DMS79 (cell line): ENCODE measurements around the gene MTRR.

ENCODE experiments used
- DNase-seq: peaks from one replicate; lab custom pipeline; 2025; lab: John Stamatoyannopoulos, UW

MTRR gene

DNA sequence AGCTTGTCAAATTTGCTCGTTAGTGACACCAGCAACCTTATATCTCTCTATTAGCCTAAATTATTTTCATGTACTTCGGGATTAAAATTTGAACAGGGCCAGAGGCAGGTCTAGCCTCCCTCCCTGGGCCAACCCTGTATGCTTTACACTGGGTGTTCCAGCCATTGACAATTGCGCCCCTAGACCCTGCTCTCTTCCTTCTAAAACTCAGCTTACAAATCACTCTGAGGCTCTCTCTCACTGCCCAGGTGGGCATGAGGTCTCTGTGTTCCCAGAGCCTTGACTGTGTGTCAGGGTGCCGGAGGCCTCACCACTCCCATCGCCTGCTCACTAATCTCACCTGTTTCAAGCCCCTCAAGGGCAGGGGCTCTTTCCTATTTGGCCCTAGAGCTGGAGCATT, 11.6 kb upstream of the MTRR start:
- DNase-seq, result no peak

DNA sequence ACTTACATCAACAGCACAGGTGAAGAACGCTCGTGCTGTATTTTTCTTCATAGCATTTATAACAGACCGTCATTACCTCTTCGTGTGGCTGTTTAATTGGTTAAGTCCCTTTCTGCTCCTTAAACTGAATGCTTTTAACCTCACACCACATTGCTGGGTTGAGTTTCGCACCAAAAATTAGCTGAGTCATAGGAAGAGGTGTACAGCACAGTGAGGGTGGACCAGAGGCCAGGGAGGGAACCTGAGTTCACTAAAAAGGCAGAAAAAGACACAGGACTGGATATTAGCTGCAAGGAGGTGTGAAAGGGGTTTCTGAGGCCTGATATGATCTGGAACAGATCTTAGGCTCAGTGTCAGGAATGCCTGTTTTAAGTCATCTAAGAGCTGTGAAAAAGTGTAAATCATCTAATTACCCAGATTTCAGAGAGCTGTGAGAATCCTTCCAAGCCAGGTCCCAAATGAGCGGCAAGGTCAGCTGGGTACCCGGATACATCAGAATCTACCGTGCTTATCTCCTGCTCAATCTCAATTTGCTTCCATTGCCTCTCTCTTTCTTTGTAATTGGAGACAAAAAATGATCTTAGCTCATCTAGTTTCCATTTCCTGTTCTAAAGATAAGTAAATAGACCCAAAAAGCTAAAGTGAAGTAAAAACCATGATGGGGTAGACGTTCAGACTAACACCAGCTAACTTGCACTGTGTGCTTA, 10.9 kb upstream of the MTRR start:
- no peak for DNase-seq

DNA sequence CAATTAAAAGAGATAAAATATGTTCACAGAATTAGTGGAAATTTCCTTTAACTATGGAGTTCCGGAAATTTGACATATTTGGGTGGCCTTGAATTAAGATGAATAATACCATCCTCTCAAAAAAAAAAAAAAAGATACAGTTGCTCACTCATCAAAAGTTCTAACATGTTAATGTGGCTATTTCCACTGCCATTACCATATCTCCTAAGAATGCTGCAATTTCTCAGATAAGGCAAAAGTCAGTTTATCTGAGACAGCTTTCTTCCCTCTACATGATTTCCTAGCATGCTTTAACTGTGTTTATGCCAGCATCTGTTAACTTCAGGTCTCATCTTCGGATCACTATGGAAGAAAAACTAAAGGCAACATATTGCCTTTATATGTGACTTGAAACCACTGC, 2.8 kb upstream of the MTRR start:
- no peak for DNase-seq

DNA sequence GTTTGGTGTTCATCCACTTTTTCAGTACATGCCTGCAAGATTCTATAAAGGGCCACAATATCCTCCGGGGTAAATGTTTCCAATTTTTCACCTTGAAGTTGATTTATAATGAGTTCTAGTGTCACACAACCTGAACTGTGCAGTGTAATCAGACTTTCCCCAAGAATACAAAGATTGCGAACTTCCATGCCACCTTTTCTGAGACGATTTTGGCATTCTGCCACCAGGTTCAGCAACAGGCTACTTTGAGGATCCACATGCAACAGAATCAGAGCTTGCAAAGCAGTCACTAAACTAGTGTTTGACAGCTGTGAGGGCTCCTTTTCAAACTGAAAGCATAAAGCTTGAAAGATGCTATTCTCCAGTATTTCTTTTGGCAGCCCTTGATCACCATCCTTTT, 1.7 kb upstream of the MTRR start:
- DNase-seq, result no peak

DNA sequence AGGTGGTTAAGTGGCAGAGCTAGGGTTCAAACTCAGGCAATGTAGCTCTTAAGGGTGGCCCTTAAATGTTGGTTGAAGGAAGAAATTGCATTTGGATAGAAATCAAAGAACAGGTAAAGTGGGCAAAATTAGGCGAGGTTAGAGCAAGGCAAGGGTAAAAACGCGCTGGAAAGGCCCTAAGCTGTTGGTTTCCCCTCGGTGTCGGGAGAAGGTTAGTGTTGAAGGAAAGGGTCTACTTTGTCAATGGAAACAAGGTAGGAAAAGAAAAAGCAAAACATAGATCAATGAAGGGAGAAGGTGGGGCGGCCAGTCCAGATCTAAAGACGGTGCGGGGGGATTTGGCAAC, 548 bp upstream of the MTRR start:
- DNase-seq, result no peak

DNA sequence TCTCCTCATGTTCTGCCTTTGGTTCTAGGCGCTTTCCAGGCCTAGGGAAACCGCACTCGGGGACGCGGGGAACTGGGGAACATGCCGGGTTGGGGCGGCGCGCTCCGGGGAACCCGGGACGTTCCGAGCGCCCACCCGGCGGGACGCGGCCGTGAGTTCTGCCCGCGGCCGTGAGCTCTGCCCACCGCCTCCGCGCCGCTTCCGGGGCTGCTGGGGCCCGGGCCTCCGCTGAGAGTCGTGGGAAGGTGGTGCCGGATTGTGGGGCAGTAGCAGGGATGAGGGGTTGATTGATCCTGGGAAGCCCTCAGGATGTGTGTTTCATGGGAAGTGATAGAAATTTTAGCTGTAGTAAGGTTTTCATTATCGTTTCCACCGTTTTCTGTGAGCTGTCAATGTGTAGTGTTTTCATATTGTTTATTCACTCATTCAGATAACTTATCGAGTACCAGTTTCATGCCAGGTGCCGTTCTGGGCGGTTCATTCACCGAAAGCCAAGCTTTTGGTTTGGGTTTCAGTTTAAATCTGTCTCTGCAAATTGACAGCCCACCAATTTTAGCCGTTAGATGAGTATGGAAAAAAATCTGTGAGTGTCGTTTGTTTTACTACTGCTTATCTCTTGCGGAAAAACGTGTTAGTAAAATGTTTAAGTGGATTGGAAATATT, 657 bp downstream of the MTRR start:
- DNase-seq, result no peak

DNA sequence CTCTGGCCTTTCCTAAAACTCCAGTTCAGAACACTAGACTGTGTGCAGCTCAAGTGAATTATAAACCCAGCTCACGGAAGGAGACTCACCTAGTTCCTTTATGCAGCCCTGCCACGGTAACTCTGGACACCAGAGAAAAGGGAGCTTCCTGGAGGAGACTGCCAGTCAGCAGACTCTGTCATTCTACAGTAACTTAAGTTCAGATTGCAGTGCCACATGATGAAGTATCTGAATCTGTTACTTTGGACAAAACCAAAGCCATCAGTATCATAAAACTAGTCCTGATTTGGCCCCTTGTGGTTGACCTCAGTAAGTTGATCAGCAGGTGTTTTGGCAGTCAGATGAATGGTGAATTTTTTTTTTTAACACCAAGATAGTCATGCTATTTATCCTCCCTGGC, 2.7 kb downstream of the MTRR start:
- DNase-seq, result no peak

DNA sequence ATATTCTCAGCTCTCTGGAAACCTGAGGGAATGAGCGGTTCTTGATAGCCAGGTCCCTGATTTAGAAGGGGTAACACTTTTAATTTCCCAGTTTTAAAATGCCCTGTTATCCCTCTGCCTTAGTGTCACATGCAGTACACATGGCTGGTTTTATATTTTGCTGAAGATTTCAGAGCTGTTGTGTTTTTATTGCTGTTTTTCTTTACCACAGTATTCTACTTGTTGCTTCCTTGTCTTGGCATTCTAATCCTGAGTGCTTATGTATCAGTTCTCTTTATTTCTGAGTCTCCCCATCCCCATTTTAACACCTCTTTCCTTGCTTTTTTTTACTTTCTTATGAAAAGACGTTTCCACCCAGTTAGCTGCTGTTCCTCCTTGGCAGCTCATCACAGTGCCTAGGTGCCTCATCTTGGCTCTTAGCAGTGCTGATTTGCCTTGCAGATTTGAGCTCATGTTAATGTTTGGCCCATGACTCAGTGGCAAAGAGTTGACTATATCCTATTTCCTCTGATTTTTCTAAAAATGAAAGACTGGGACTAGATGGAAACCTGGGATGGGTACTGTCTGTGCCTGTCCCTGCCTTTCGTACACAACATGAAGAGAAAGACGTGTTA, 3.7 kb downstream of the MTRR start:
- DNase-seq, result no peak

DNA sequence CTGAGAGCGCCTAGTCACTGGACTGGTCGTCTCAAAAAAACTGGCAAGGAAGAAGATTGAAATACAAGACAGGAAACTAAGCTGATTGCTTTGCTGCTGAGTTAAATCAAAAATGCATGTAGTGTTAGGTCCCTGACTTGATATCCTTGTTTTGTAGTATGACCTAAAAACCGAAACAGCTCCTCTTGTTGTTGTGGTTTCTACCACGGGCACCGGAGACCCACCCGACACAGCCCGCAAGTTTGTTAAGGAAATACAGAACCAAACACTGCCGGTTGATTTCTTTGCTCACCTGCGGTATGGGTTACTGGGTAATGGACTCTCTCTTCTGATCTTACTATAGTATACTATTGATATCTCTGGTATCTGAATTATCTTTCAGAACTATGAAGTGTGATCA, 4.3 kb downstream of the MTRR start:
- DNase-seq, result no peak

DNA sequence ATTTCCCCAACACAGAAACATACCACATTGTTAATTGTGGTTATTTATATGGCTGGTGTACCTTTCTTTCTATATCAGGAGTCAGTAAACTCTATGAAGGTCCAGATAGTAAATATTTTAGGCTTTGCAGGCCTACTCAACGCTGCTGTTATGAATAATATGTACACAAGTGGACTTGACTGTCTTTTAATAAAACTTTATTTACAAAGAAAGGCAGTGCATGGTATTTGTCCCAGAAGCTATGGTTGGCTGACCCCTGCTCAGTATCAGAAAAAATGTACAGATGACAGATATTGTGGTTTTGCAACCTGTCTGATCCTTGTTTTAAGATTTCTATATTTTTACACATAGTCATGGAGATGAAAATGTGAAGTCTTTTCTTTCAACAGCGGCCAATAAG, 5.7 kb downstream of the MTRR start:
- DNase-seq, result no peak

DNA sequence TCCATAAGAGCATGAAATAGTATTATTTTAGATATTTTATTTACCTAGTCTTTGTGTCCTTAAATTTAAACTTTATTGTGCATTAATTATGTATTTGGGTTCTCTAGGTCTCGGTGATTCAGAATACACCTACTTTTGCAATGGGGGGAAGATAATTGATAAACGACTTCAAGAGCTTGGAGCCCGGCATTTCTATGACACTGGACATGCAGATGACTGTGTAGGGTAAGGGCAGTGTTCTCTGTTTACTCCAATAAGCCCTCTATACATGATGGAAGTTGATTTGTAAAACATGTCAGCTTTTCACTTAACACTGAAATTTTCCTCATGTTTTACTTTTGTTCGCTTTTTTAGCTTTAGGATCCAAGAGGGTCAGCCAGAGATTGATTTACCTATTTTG, 6.2 kb downstream of the MTRR start:
- DNase-seq, result no peak

DNA sequence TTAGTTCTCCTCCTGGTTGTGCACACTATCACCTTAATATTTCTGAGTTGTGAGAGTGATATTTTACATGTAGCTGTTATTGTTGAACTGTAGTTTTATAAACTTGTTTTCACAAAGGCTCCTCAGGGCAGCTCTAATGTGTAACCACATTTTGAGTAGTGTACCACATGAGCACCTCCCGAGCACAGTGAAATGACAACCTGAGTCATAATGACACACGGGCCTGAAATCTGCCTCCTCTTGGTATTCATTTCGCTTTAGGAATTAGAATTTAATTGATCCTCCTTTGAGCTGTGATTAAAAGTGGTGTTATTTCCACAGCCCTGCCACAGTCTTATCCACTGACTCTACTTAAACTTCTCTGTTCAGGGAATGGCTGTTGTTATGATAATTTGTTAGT, 7.9 kb downstream of the MTRR start:
- DNase-seq, result no peak

DNA sequence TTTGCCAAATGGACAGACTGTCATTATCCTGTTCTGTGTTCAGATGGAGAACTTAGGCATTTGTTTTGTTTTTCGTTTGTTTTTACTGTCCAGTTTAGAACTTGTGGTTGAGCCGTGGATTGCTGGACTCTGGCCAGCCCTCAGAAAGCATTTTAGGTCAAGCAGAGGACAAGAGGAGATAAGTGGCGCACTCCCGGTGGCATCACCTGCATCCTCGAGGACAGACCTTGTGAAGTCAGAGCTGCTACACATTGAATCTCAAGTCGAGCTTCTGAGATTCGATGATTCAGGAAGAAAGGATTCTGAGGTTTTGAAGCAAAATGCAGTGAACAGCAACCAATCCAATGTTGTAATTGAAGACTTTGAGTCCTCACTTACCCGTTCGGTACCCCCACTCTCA, 8.9 kb downstream of the MTRR start:
- DNase-seq, result peak; percentile 15

DNA sequence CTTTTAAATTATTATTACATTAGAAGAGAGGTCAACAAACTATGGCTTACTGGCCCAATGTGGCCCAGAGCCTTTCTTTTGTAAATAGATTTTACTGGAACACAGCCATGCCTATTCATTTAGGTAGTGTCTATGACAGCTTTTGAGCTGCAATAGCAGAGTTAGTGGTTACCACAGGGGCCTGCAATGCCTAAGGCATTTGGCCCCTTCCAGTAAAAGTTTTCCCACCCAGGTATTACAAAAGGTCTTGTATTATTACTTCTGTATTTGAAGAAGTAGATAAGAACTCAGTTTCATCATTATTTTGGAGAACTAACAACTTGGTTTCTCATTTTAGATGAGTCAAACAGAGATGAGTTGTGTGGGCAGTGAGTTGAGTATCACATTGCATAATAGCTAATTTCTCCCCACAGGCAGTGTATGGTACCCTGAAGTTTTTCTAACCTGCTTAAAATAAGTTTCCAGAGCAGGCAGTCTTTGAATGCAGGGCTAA, 9.5 kb downstream of the MTRR start:
- DNase-seq, result no peak

DNA sequence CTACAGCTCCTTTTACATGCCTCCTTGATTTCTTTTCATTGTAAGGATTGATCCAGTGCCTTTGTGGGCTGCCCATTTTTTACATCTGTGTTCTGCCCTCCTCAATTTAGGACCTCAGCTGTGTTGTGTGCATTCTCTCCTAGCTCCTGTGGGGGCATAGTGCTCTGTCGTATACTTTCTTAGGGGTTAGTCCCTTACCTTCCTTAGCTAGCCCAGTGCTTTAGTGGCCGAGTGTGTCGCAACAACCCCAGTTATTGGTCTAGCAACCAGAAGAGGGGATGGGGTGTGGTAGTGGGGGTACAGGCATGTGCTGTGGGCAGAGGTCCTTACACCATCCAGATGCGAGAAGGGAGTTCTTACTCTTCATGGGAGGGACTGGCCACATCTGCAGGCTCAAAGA, 12.1 kb downstream of the MTRR start:
- DNase-seq, result no peak

DNA sequence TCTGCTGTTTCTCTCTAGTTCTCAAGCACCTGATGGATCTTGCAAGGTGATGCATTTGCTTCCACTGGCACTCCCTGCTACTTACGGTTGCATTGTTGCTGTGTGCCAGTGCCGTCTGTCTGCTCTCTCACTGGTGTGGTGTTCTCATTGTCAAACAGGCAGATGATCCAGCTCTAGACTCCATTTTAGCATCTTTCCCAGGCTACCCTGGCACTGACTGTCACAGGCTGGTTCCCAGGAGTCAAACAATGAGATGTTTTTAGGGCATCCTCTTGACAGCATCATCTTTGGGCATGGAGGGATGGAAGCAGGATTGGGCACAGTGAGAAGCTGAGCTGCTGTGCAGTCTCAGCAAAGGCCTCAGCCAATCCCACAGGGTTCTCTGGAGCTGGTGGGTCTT, 12.9 kb downstream of the MTRR start:
- DNase-seq, result no peak

DNA sequence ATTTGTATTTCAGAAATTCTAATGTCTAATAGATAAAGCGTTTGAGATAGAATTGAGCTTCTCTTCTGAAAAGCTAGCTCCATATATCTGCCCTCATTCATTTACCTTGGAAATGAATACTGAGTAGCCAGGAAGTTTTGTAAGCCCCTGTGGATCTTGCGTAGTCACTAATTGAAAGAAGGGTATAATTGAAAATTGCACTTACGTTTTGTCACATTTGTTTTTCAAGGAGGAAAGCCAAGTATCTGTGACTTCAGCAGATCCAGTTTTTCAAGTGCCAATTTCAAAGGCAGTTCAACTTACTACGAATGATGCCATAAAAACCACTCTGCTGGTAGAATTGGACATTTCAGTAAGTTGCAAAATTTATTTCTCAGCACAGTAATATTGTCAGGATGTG, 14.0 kb downstream of the MTRR start:
- DNase-seq, result peak; percentile 80

DNA sequence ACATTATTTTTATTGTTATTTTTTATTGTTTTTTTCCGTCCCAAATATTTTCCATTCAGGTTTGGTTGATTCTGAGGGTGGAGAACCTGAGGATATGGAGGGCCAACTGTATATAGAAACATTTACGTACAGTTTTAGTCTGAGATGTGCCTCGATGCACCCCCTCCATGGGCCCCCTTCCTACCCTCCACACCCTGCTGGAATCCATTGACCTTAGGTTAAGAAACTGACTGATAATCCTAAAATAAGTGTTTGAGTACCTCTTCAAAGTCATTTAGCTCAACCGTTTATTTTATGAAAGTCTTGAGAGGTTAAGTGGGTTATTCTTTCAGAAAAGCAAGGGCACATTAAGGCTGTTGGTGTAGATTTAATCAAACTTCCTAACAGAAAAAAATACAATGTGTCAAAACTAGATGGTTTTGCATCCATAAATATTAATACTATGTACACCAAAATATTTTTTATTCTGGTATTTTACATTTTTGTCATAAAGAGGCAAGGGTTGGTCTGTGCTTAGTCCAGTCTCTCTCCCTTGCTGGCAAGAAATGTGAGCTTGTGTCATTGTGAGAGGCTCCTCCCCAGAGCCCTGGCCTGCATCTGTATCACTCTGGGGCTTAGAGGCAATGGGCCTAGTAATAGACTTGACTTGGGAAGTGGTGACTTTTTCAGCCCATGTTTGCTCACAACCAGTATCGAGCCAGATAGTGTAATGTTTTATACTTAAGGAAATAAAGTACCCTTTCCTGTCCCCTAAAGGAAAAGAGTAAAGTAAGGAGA, 15.7 kb downstream of the MTRR start:
- peak; percentile 91 for DNase-seq

DNA sequence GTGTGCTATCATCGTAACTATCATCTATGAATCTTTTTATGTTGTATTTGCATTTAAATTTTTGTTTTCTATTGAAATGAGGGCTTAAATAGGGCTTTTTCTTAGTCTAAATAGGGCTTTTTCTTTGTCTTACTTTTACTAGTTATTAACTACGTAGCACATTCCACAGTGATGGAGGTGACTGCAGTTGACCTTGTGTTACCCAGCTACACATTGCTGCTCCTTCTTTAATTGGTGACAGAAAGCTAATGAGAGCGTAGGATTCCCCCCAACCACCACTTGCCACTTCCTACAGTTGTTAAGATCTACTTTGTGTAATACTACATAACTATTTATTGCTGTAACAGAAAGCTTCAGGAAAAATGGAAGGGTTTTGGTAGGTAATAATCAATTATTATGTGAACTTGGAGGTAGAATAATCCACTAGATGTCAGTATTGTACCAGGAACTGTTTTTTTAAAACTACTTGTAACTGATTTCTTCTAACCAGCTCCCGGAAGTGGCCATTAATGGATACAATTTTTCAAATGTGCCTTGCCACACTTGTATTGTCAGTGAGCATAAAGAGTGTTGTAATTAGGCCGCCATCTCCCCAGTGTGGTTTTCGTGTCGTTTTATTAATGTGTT, 18.0 kb downstream of the MTRR start:
- DNase-seq, result peak; percentile 87

DNA sequence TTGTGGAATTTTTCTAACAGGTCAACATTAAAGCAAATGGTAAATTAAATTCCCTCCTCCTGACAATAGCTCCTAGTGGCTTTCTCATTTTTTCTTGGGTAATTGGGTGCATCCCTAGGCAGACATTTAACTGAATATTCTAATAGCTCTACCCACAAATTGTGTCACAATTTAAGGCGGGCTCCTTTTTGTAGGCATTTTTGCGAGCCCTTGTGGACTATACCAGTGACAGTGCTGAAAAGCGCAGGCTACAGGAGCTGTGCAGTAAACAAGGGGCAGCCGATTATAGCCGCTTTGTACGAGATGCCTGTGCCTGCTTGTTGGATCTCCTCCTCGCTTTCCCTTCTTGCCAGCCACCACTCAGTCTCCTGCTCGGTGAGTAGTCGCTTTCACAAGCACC, 20.0 kb downstream of the MTRR start:
- DNase-seq, result no peak

DNA sequence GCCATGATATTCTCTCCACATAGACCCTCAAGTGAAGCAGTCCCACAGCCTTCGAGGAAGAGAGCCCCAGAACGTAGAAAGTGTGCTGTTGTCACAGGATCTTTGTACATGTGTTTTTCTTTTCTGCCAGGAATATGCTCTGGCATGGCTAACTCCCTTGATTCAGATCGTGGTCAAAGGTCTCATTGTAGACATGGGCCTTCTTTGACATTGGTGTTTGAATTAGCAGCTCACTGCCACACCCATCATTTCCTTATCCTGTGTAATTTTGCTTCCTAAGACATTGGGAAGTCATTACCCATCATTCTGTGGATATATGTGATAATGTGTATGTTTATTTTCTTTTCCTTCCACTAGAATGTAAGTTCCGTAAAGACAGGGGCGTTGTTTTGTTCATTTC, 25.5 kb downstream of the MTRR start:
- no peak for DNase-seq

DNA sequence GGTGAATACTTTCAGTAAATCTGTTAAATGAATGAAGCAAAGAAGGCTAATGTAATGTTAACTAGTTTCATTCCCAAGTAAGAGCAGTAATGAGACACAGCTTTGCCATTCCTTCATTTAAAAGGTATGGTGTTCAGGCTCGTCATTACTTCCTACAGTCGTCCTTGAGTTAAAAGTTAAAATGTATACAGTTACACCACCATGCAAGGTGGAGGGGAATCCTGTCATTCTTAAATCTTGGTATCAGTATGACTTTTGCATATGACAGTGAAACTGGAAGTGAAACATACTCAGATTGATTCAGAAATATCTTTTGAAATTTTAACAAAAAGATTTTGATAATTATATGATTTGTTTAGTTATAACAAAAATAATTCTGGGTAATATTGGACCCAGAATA, 25.9 kb downstream of the MTRR start:
- DNase-seq, result no peak
